Cortex of kidney (tissue), 1 donor: ENCODE measurements around the gene IFNG-AS1.

Experiments
- DNase-seq: peaks from one replicate; lab custom pipeline; 2025; lab: John Stamatoyannopoulos, UW

The IFNG-AS1 gene

GRCh38 chr12:67994046-67994445 is 4.8 kb downstream of the IFNG-AS1 start:
- DNase-seq, result no peak

- no peak for DNase-seq
These were observed 7.1 kb downstream of the IFNG-AS1 start for GRCh38 chr12:67996347-67996746.

DNA sequence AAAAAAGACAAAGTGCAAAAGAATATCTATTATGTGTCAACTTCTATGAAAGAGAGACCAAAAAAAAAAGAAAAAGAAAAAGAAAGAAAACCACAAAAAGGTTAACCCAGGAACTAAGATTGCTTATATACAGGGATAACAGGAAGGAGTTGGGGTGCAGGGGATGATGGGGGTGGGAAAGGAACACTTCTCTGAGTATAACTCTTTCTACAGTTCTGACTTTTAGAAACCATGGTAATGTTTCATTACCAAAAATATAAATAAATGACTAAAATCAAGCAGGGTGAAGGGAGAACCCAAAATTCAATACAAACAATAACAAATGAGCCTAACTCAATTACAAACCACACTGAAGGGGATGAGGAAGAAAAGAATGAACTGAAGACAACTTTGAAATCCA is 9.1 kb downstream of the IFNG-AS1 start:
- no peak for DNase-seq

GRCh38 chr12:67999244-67999643 is 10.0 kb downstream of the IFNG-AS1 start:
- DNase-seq, result no peak

DNA sequence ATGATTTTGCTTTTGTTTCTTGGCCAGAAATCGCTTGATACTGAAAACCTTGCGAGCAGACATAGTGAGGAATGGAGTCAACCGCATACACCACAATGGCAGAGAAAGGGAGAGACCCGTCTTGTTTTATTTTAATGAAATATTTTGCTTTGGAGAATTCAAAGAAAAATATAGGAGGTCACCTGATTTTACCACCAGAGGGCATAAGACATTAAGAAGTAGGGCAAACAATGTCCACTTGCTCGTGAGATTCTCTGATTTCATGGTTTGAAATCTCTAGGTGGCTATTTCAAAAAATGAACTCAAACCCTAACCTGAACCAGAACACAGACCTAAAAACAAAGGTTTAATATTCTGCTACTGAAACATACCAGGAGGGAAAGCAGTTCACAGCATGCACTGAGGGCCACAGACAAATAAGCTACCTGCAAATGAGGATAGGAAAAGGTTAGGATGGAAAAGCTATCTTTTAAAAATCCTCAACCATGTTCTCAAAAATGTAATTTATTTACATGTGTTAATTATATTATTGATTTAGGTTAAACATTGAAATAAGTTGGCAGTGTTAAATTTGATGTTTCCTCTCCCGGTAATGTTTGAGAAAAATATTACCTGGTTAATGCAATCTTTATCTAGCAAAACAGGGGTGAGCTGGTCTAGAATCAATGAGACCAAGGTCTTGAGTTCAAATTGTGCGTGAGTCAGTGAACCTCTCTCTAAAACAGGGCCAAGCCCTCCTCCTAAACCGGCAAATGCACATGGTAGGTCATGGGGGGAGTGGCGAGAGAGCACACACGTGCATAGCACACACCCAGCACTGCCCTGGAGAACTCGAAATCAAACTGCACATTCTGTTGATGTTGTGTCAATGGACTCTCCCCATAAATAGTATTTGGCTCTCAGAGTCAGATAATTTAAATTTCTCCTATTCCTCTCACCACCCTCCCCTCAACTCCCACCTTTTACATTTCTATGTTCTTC is 12.5 kb downstream of the IFNG-AS1 start:
- DNase-seq, result no peak

DNA sequence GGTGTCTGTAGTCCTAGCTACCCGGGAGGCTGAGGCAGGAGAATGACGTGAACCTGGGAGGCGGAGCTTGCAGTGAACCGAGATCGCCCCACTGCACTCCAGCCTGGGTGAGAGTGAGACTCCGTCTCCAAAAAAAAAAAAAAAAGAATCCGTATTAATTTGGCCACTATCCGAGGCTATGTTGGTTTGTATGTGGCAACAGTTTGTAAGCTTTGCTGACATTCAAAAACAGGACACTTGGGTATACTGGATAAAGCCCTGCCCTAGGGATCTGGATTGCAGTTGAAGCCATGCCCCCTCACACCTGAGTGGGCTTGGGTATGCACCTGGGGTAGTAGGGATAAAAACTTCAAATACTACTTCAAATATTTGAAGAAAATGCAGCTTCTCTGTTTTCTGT is 14.5 kb downstream of the IFNG-AS1 start:
- DNase-seq, result no peak

- no peak for DNase-seq
These were observed 17.8 kb downstream of the IFNG-AS1 start for GRCh38 chr12:68007033-68007432.

DNA sequence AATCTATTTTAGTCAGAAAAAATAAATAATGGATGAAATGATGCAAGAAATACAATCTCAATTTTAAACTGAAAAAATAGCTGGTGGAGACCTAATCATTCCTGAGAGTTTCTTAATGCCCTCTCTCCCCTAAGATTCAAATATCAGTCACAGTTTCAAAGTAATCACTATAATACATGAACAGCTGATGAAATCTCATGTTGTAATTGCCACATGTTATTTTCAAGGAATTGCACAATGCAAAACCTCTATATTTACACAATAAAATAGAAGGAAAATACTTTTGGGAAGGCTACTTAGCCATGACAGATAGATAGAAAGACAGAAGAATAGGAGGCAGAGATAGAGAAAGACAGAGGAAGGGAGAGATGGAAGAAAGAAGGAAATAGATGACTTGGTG is 18.2 kb downstream of the IFNG-AS1 start:
- DNase-seq, result no peak

DNA sequence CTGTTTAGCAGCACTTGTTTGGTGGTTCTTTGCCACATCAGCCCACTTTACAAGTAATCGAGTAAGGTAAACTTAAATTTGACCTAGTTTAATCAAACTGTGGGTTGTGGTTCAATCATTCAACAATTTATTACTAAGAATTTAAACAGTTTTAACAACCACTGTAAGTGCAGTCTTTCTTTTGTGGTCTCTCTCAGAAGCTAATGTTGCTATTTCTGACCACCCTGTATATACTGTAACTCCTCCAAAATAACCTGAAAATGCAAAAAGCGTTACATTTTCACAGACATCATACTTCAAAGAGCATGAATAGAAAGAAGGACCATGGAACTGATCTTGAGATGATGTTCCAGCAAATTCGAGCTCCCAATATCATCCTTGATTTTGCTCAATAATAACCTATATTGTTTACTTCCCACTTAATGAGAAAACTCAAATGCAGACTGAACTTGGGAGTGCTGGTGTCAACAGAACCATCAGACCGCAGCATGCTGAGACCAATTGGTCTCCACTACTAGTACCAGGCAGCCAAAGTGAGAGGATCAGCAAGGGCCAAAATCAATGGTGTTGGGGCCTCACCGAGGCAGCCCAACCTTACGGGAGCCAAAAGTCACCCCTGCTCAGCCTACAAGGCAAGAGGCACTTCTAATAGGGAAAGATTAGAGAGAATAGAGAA is 22.1 kb downstream of the IFNG-AS1 start:
- DNase-seq, result no peak

GRCh38 chr12:68011882-68012207 is 22.6 kb downstream of the IFNG-AS1 start:
- no peak for DNase-seq

DNA sequence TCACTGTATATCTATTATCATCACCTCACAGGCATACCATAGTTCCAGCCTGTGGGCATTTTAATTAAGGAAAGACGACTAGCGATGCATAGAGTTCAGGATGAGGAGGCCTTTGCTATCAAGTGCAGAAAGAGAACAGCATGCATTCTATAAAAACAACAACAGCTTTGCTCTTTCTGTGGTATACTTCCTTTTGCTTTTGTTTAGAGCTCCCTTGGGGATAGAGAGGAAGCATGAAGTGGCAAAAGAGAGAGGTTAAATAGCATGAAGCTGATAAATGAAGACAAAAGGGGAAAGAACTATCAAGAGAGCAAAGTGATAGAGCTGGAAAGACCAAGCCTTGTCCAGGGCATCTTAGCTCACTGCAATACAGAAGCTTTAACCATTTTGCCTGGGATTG is 23.5 kb downstream of the IFNG-AS1 start:
- DNase-seq, result no peak

DNA sequence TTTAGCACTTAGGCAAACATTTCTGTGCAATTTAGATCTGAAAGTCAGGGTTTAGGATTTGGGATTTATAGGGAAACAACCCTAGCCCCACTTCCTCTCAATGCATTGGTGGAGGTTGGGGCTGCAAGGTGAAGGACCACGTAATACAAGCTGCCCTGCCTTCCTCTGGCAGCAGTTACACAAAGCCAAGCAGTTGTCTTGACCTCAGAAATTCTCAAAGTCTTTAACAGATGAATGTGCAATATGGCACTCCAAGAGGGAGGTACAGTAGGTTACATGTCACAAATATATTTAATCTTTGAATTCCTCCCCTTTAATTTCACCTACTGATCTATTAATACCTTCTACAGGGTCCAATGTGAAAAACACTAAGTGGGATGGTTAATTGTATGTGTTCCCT is 23.9 kb downstream of the IFNG-AS1 start:
- DNase-seq, result no peak

DNA sequence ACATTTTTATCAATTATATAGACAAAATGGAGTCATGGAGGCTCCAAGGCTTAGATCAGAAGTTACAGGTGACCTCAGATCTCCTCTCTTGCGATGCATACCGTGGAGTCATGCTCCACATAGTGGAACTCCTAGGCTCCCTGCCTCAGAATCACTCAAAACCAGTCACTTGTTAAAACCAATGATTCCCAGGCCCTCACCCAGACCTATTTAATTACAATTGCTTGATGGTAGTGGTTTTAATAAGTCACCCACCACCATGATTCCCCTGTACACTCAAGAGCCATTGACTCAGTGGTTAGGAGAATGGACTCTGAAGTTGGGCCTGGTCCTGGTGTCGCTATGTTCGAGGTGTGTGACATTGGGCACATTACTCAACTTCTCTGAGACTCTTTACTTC is 26.9 kb downstream of the IFNG-AS1 start:
- DNase-seq, result no peak

DNA sequence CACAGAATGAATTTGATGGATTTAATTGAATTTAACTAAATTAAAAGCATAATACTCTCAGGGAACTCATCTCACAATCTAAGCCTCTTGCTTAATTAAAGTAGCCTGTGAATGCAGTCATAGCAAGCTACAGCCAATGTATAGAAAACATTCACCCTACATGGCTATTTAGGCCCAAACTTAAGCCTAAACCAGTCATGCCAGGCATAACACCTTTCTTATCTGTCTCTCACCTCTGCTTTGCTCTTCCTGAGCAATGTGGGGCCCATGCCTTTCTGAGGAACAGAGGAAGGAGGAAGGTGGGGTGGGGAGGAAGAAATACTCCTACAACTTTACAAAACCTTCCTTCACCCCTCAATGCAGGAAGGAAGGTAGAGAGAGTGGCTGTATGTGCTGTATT is 29.1 kb downstream of the IFNG-AS1 start:
- DNase-seq, result no peak

GRCh38 chr12:68020049-68020448 is 30.8 kb downstream of the IFNG-AS1 start:
- DNase-seq, result no peak

GRCh38 chr12:68020699-68021098 is 31.5 kb downstream of the IFNG-AS1 start:
- no peak for DNase-seq

DNA sequence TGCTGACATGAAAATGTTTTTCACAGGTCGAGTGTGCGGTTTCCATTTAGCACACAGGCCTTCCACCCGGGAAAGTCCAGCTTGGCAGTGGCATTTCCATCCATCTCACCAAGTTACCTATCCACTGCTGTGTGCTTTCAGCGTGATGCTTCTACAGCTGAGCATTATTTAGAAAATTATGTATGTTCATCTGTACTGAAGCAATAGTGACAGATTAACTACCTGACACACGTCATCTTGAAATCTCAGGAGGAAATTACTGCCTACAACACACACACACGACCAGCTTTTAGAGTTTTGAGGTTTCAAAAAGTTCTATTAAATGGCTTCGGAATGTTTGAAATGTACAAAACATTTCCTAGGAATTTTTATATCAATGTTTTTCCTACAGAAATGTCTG is 39.4 kb downstream of the IFNG-AS1 start:
- DNase-seq, result no peak

GRCh38 chr12:68030248-68030647 is 41.0 kb downstream of the IFNG-AS1 start:
- no peak for DNase-seq

- DNase-seq, result no peak
These were observed 41.9 kb downstream of the IFNG-AS1 start for GRCh38 chr12:68031174-68031573.

GRCh38 chr12:68031881-68032739 is 42.9 kb downstream of the IFNG-AS1 start:
- DNase-seq, result no peak

GRCh38 chr12:68034567-68034966 is 45.3 kb downstream of the IFNG-AS1 start:
- DNase-seq, result no peak

- DNase-seq, result no peak
These were observed 47.4 kb downstream of the IFNG-AS1 start for GRCh38 chr12:68036642-68037041.
